ENCODE data around the gene TMEM218. TPM values are rescaled to one million over a fixed set of nuclear protein-coding genes. Genes with fewer than 3 reads are reported as not detected.

Gene TMEM218
- total RNA-seq, 1 donor from 2014 or later: 11.9 TPM

- Histone ChIP-seq H3K27ac (ENCODE audit: low read depth, low read length) (no peak overlapping the region), H3K9me3 (ENCODE audit: insufficient read depth, low read depth, low read length) (no peaks in the 10 kb centered on the region), H3K27me3 (ENCODE audit: insufficient read depth, low read length) (peaks cover 6% of the 10 kb centered on the region), H3K36me3 (ENCODE audit: insufficient read depth, low read length) (no peaks in the 10 kb centered on the region), H3K4me2 (ENCODE audit: low read length) (no peak overlapping the region), H2AFZ (ENCODE audit: low read depth, low read length) (no peak overlapping the region), H4K20me1 (ENCODE audit: insufficient read depth, low read length) (no peaks in the 10 kb centered on the region), H3K4me3 (ENCODE audit: insufficient read depth, low read depth, low read length) (no peak overlapping the region), H3K4me1 (ENCODE audit: insufficient read depth, low read length) (no peaks in the 10 kb centered on the region), H3K79me2 (ENCODE audit: insufficient read depth, low read length) (no peaks in the 10 kb centered on the region), H3K9ac (ENCODE audit: low read length) (no peak overlapping the region)
- DNase-seq (ENCODE audit: low read depth) (no peak), FAIRE-seq (no peak)
- no peaks in the 10 kb centered on the region for H3K36me3 Mint-ChIP-seq (ENCODE audit: low read depth, unreplicated experiment)
- H3K27me3 Mint-ChIP-seq (ENCODE audit: low read depth, unreplicated experiment): peaks cover 24% of the 10 kb centered on the region
- peaks cover 12% of the 10 kb centered on the region for H3K4me1 Mint-ChIP-seq (ENCODE audit: low read depth, unreplicated experiment)
- H3K27ac Mint-ChIP-seq (ENCODE audit: unreplicated experiment): no peak overlapping the region
- no peak overlapping the region for H3K4me3 Mint-ChIP-seq (ENCODE audit: unreplicated experiment)
- TF ChIP-seq, protein P1, sequence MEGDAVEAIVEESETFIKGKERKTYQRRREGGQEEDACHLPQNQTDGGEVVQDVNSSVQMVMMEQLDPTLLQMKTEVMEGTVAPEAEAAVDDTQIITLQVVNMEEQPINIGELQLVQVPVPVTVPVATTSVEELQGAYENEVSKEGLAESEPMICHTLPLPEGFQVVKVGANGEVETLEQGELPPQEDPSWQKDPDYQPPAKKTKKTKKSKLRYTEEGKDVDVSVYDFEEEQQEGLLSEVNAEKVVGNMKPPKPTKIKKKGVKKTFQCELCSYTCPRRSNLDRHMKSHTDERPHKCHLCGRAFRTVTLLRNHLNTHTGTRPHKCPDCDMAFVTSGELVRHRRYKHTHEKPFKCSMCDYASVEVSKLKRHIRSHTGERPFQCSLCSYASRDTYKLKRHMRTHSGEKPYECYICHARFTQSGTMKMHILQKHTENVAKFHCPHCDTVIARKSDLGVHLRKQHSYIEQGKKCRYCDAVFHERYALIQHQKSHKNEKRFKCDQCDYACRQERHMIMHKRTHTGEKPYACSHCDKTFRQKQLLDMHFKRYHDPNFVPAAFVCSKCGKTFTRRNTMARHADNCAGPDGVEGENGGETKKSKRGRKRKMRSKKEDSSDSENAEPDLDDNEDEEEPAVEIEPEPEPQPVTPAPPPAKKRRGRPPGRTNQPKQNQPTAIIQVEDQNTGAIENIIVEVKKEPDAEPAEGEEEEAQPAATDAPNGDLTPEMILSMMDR (IDR thresholded peaks at IDR 0.05; ENCODE audit: insufficient read depth, low read depth, low read length): no peak
- no peak for TF ChIP-seq EZH2 (IDR thresholded peaks at IDR 0.05; ENCODE audit: insufficient read depth, low read length)
- H3K9me3 Mint-ChIP-seq (ENCODE audit: unreplicated experiment): no peaks in the 10 kb centered on the region
Measured at GRCh38 chr11:125136001-125136400, 24.6 kb upstream of the TMEM218 start.

GRCh38 chr11:125132596-125132995, 21.2 kb upstream of the TMEM218 start:
- no peaks in the 10 kb centered on the region for H3K4me1 ChIP-seq (ENCODE audit: insufficient read depth, low read length)
- no peak for FAIRE-seq
- H3K27me3 ChIP-seq (ENCODE audit: insufficient read depth, low read length): peaks cover 2% of the 10 kb centered on the region
- H2AFZ ChIP-seq (ENCODE audit: low read depth, low read length): no peak overlapping the region
- Mint-ChIP-seq H3K9me3 (ENCODE audit: unreplicated experiment) (peaks cover 1% of the 10 kb centered on the region), H3K27me3 (ENCODE audit: low read depth, unreplicated experiment) (peaks cover 7% of the 10 kb centered on the region), H3K27ac (ENCODE audit: unreplicated experiment) (no peak overlapping the region), H3K36me3 (ENCODE audit: low read depth, unreplicated experiment) (no peaks in the 10 kb centered on the region), H3K4me1 (ENCODE audit: low read depth, unreplicated experiment) (peaks cover 18% of the 10 kb centered on the region), H3K4me3 (ENCODE audit: unreplicated experiment) (no peak overlapping the region)
- no peaks in the 10 kb centered on the region for H3K36me3 ChIP-seq (ENCODE audit: insufficient read depth, low read length)
- no peak overlapping the region for H3K4me3 ChIP-seq (ENCODE audit: insufficient read depth, low read depth, low read length)
- no peaks in the 10 kb centered on the region for H3K9me3 ChIP-seq (ENCODE audit: insufficient read depth, low read depth, low read length)
- no peak overlapping the region for H3K9ac ChIP-seq (ENCODE audit: low read length)
- no peak for DNase-seq (ENCODE audit: low read depth)
- H3K27ac ChIP-seq (ENCODE audit: low read depth, low read length): no peak overlapping the region
- H4K20me1 ChIP-seq (ENCODE audit: insufficient read depth, low read length): no peaks in the 10 kb centered on the region
- H3K79me2 ChIP-seq (ENCODE audit: insufficient read depth, low read length): no peaks in the 10 kb centered on the region
- TF ChIP-seq, protein P1 (IDR thresholded peaks at IDR 0.05; ENCODE audit: insufficient read depth, low read depth, low read length): no peak
- TF ChIP-seq EZH2 (IDR thresholded peaks at IDR 0.05; ENCODE audit: insufficient read depth, low read length): no peak
- H3K4me2 ChIP-seq (ENCODE audit: low read length): no peak overlapping the region

- no peaks in the 10 kb centered on the region for H3K79me2 ChIP-seq (ENCODE audit: insufficient read depth, low read length)
- H4K20me1 ChIP-seq (ENCODE audit: insufficient read depth, low read length): no peaks in the 10 kb centered on the region
- peaks cover 1% of the 10 kb centered on the region for H3K9me3 Mint-ChIP-seq (ENCODE audit: unreplicated experiment)
- H3K4me1 Mint-ChIP-seq (ENCODE audit: low read depth, unreplicated experiment): peaks cover 18% of the 10 kb centered on the region
- TF ChIP-seq, protein P1 (IDR thresholded peaks at IDR 0.05; ENCODE audit: insufficient read depth, low read depth, low read length): no peak
- no peak for TF ChIP-seq EZH2 (IDR thresholded peaks at IDR 0.05; ENCODE audit: insufficient read depth, low read length)
- no peak overlapping the region for H3K4me3 ChIP-seq (ENCODE audit: insufficient read depth, low read depth, low read length)
- H3K27me3 ChIP-seq (ENCODE audit: insufficient read depth, low read length): peaks cover 2% of the 10 kb centered on the region
- FAIRE-seq (no peak), DNase-seq (ENCODE audit: low read depth) (no peak)
- H3K27ac Mint-ChIP-seq (ENCODE audit: unreplicated experiment): no peak overlapping the region
- no peaks in the 10 kb centered on the region for H3K36me3 ChIP-seq (ENCODE audit: insufficient read depth, low read length)
- H3K36me3 Mint-ChIP-seq (ENCODE audit: low read depth, unreplicated experiment): no peaks in the 10 kb centered on the region
- no peaks in the 10 kb centered on the region for H3K4me1 ChIP-seq (ENCODE audit: insufficient read depth, low read length)
- no peak overlapping the region for H3K9ac ChIP-seq (ENCODE audit: low read length)
- H2AFZ ChIP-seq (ENCODE audit: low read depth, low read length): no peak overlapping the region
- no peak overlapping the region for H3K27ac ChIP-seq (ENCODE audit: low read depth, low read length)
- H3K9me3 ChIP-seq (ENCODE audit: insufficient read depth, low read depth, low read length): no peaks in the 10 kb centered on the region
- no peak overlapping the region for H3K4me3 Mint-ChIP-seq (ENCODE audit: unreplicated experiment)
- H3K27me3 Mint-ChIP-seq (ENCODE audit: low read depth, unreplicated experiment): peaks cover 6% of the 10 kb centered on the region
- H3K4me2 ChIP-seq (ENCODE audit: low read length): no peak overlapping the region
Measured at GRCh38 chr11:125132071-125132470, 20.6 kb upstream of the TMEM218 start.
